Panc1 (cell line): ENCODE data around the gene CPLANE1.

ENCODE experiments used
- POLR2AphosphoS5 ChIP-seq: IDR thresholded peaks from 2 replicates; pipeline ENCODE4 v1.6.1; 2012; ENCODE audit warnings: mild to moderate bottlenecking, low read depth, low read length, moderate library complexity
- SIN3A ChIP-seq: IDR thresholded peaks from 2 replicates; pipeline ENCODE4 v1.6.1; 2012; ENCODE audit warnings: low read depth, mild to moderate bottlenecking, low read length, moderate library complexity, borderline replicate concordance; ENCODE audit not compliant: insufficient read depth
- TCF7L2 ChIP-seq: IDR thresholded peaks from 2 replicates; pipeline ENCODE4 v1.6.1; 2011; ENCODE audit warnings: mild to moderate bottlenecking, low read depth, low read length, inconsistent platforms
- TF ChIP-seq, protein P1 (sequence below): fragments of 450-650 bp; IDR thresholded peaks from 2 replicates; pipeline ENCODE4 v1.5.1; 2017; ENCODE audit warnings: mild to moderate bottlenecking
- TF ChIP-seq, protein P2 (sequence below), 2 experiments: IDR thresholded peaks; 2 replicates each; pipeline ENCODE4 v1.6.1; 2011 to 2012; ENCODE audit warnings: low read depth in 2 of 2, control low read depth in 1 of 2, low read length in 1 of 2, mild to moderate bottlenecking in 1 of 2, moderate library complexity in 1 of 2; ENCODE audit not compliant: insufficient read depth in 1 of 2

- TF ChIP-seq, protein P1, sequence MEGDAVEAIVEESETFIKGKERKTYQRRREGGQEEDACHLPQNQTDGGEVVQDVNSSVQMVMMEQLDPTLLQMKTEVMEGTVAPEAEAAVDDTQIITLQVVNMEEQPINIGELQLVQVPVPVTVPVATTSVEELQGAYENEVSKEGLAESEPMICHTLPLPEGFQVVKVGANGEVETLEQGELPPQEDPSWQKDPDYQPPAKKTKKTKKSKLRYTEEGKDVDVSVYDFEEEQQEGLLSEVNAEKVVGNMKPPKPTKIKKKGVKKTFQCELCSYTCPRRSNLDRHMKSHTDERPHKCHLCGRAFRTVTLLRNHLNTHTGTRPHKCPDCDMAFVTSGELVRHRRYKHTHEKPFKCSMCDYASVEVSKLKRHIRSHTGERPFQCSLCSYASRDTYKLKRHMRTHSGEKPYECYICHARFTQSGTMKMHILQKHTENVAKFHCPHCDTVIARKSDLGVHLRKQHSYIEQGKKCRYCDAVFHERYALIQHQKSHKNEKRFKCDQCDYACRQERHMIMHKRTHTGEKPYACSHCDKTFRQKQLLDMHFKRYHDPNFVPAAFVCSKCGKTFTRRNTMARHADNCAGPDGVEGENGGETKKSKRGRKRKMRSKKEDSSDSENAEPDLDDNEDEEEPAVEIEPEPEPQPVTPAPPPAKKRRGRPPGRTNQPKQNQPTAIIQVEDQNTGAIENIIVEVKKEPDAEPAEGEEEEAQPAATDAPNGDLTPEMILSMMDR, result no peak
- TF ChIP-seq TCF7L2 (no peak), POLR2AphosphoS5 (no peak), SIN3A (no peak)
- TF ChIP-seq, protein P2, sequence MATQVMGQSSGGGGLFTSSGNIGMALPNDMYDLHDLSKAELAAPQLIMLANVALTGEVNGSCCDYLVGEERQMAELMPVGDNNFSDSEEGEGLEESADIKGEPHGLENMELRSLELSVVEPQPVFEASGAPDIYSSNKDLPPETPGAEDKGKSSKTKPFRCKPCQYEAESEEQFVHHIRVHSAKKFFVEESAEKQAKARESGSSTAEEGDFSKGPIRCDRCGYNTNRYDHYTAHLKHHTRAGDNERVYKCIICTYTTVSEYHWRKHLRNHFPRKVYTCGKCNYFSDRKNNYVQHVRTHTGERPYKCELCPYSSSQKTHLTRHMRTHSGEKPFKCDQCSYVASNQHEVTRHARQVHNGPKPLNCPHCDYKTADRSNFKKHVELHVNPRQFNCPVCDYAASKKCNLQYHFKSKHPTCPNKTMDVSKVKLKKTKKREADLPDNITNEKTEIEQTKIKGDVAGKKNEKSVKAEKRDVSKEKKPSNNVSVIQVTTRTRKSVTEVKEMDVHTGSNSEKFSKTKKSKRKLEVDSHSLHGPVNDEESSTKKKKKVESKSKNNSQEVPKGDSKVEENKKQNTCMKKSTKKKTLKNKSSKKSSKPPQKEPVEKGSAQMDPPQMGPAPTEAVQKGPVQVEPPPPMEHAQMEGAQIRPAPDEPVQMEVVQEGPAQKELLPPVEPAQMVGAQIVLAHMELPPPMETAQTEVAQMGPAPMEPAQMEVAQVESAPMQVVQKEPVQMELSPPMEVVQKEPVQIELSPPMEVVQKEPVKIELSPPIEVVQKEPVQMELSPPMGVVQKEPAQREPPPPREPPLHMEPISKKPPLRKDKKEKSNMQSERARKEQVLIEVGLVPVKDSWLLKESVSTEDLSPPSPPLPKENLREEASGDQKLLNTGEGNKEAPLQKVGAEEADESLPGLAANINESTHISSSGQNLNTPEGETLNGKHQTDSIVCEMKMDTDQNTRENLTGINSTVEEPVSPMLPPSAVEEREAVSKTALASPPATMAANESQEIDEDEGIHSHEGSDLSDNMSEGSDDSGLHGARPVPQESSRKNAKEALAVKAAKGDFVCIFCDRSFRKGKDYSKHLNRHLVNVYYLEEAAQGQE (IDR thresholded peaks at IDR 0.05; ENCODE audit: insufficient read depth in 1 of 2, low read depth in 2 of 2, low read length in 1 of 2), result no peak
These were observed 95.5 kb downstream of the CPLANE1 start for GRCh38 chr5:37153661-37154060.
